Activated naive CD8-positive, alpha-beta T cell treated with anti-CD3 and anti-CD28 coated beads, Interleukin-2, amount 10 ng/mL, durations not matched to agents 7 days and 5 days (primary cell): ENCODE data around the gene OMD. TPM values are rescaled to one million over a fixed set of nuclear protein-coding genes. Genes with fewer than 3 reads are reported as not detected.
"Not testable (repeated sequence)": the region's sequence is repeated elsewhere in the genome, so short reads cannot be mapped to it uniquely, and the experiment has no call there.

Source experiments
- ATAC-seq: fragments of 150-1000 bp; cut with Tn5 transposase; one replicate; pipeline ENCODE4 v1.10.0; 2021; ENCODE audit warnings: low read depth, moderate library complexity
- POLR2A ChIA-PET: fragments of 350-600 bp; sonication (Branson Sonifier 250); formaldehyde crosslinking; loops from one replicate; lab custom pipeline; 2021; ENCODE audit warnings: antibody characterized with exemption; lab: Charles Lee
- DNase-seq: peaks from one replicate; pipeline ENCODE4 v3.0.0; 2021
- H3K27ac Mint-ChIP-seq: one replicate; pipeline ENCODE4 v1.8.0; 2022; ENCODE audit warnings: mild to moderate bottlenecking, mixed read lengths
- H3K27me3 Mint-ChIP-seq: one replicate; pipeline ENCODE4 v1.8.0; 2022; ENCODE audit warnings: mild to moderate bottlenecking, moderate library complexity, mixed read lengths
- H3K36me3 Mint-ChIP-seq: one replicate; pipeline ENCODE4 v1.8.0; 2021; ENCODE audit warnings: mild to moderate bottlenecking, mixed read lengths
- H3K4me1 Mint-ChIP-seq: one replicate; pipeline ENCODE4 v1.8.0; 2021; ENCODE audit warnings: mixed read lengths
- H3K4me3 Mint-ChIP-seq: one replicate; pipeline ENCODE4 v1.8.0; 2022; ENCODE audit warnings: mild to moderate bottlenecking, moderate library complexity, mixed read lengths
- H3K9me3 Mint-ChIP-seq: one replicate; pipeline ENCODE4 v1.8.0; 2021; ENCODE audit warnings: mixed read lengths
- total RNA-seq, 2 experiments: library from RNA; stranded (reverse); gene quantifications; one replicate each; pipeline ENCODE4 v1.2.3, GENCODE V29; 2021

Gene OMD
- total RNA-seq, 2 experiments from 2014 or later = not detected

GRCh38 chr9:92435263-92435662 lies 11.0 kb upstream of the OMD start:
- H3K27me3 Mint-ChIP-seq = no peaks in the 10 kb centered on the region
- H3K27ac Mint-ChIP-seq = no peak overlapping the region
- POLR2A ChIA-PET = no interaction called here

DNA sequence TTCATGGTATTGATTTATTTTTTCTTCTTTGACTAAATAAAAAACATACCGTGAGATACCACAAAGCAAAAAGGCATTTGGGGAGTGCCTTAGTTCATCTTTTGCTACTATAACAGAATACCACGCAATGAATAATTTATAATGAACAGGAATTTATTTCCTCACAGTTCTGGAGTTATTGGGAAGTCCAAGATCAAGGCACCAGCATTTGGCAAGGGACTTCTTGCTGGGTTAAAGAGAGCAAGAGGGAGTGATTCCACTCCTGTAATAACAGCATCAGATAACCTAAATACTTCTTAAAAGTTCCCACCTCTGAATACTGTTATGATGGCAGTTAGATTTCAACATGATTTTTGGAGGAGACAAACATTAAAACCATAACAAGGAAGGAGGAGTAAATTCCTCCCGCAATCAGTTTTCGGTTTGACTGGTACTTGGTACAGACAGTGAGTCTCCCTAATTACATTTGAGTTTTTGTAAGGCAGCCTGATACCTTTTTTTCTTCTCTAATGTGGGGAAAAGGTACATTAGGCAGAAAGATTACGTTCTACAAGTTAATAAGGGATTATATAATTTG lies 8.8 kb upstream of the OMD start:
- Mint-ChIP-seq H3K4me3 (no peak overlapping the region), H3K4me1 (no peaks in the 10 kb centered on the region), H3K9me3 (no peaks in the 10 kb centered on the region), H3K27ac (no peak overlapping the region), H3K27me3 (no peaks in the 10 kb centered on the region), H3K36me3 (peaks cover 6% of the 10 kb centered on the region)
- DNase-seq (no peak), ATAC-seq (no peak)
- POLR2A ChIA-PET = no interaction called here

More at GRCh38 chr9:92435263-92435662, 11.0 kb upstream of the OMD start:
- ATAC-seq (no peak), DNase-seq (no peak)
- Mint-ChIP-seq H3K4me1 (peaks cover 5% of the 10 kb centered on the region), H3K4me3 (no peak overlapping the region), H3K9me3 (no peaks in the 10 kb centered on the region), H3K36me3 (peaks cover 5% of the 10 kb centered on the region)

GRCh38 chr9:92432350-92432749 lies 8.1 kb upstream of the OMD start:
- POLR2A ChIA-PET = no interaction called here
- Mint-ChIP-seq H3K4me3 (no peak overlapping the region), H3K9me3 (no peaks in the 10 kb centered on the region), H3K4me1 (no peaks in the 10 kb centered on the region), H3K27ac (no peak overlapping the region), H3K27me3 (no peaks in the 10 kb centered on the region), H3K36me3 (peaks cover 6% of the 10 kb centered on the region)
- no peak for DNase-seq
- ATAC-seq = no peak

- POLR2A ChIA-PET = no interaction called here
- H3K4me1 Mint-ChIP-seq = no peaks in the 10 kb centered on the region
Measured at GRCh38 chr9:92429836-92430235, 5.6 kb upstream of the OMD start.

GRCh38 chr9:92426501-92427145 lies 2.4 kb upstream of the OMD start:
- no peak for DNase-seq
- Mint-ChIP-seq H3K27ac (no peak overlapping the region), H3K4me1 (peaks cover 2% of the 10 kb centered on the region), H3K4me3 (no peak overlapping the region), H3K9me3 (no peaks in the 10 kb centered on the region), H3K27me3 (no peaks in the 10 kb centered on the region), H3K36me3 (peaks cover 5% of the 10 kb centered on the region)
- no peak for ATAC-seq
- POLR2A ChIA-PET = no interaction called here

More at GRCh38 chr9:92429836-92430235, 5.6 kb upstream of the OMD start:
- ATAC-seq = no peak
- DNase-seq = no peak
- Mint-ChIP-seq H3K9me3 (no peaks in the 10 kb centered on the region), H3K27ac (no peak overlapping the region), H3K36me3 (peaks cover 6% of the 10 kb centered on the region), H3K27me3 (no peaks in the 10 kb centered on the region), H3K4me3 (no peak overlapping the region)

DNA sequence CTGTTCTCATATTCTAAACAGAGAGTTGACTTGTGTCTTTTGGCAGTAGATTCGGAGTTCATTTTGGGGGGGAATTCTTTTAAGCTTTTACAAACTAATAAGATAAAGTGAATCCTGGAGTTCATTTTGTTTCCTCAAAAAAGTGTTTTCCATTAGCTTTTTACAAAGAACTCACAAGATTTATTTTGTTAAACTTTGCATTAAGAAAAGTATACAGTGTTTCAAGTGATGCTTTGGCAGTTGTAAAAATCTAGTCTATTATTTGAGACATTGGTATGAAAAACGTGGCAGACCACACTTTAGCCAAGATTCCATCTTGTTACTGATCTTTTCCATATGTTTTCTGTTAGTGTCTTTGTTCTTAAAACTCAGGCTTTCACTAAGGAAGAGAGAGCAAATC lies 1.2 kb upstream of the OMD start:
- no peaks in the 10 kb centered on the region for H3K9me3 Mint-ChIP-seq
- ATAC-seq (no peak), DNase-seq (no peak)
- POLR2A ChIA-PET = no interaction called here
- peaks cover 4% of the 10 kb centered on the region for H3K36me3 Mint-ChIP-seq
- peaks cover 2% of the 10 kb centered on the region for H3K4me1 Mint-ChIP-seq
- no peaks in the 10 kb centered on the region for H3K27me3 Mint-ChIP-seq
- no peak overlapping the region for H3K27ac Mint-ChIP-seq
- no peak overlapping the region for H3K4me3 Mint-ChIP-seq

- POLR2A ChIA-PET = no interaction called here
- no peaks in the 10 kb centered on the region for H3K27me3 Mint-ChIP-seq
- H3K27ac Mint-ChIP-seq = no peak overlapping the region
- ATAC-seq (no peak), DNase-seq (no peak)
- H3K4me3 Mint-ChIP-seq = no peak overlapping the region
- H3K4me1 Mint-ChIP-seq = peaks cover 2% of the 10 kb centered on the region
- H3K9me3 Mint-ChIP-seq = no peaks in the 10 kb centered on the region
- H3K36me3 Mint-ChIP-seq = peaks cover 4% of the 10 kb centered on the region
Measured at GRCh38 chr9:92423612-92424011, 659 bp downstream of the OMD start.

DNA sequence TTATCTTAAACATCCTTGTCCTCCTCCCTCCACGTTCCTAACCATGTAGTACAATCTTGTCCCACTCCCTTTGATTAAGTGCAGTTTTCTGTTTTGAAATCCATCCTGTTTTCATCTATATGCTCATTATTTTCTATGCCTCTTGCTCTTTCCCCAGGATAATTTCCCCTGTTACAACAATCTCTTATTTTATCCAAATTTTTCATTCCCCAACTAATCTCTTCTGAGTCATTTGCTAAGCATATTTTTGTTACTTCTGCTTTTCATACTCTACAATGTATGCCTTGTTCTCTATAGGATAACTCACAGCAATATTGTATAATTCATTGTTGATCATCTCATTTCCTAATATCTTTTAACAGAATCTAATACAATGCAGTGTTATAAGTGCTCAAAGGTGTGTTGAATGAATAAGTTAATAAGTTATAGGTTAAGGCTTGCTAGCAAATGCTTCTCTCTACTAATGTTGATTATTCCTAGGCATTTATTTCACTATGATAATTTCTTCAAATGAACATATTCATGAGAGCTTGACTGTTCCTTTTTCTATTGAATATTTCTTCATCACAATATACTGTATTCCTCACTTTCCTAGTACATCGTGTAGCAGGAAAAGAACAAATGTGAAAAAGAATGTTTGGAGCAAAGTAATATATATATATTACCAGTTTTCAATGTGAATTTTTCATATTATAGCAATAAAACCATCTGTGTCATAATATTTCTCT lies 1.5 kb downstream of the OMD start:
- POLR2A ChIA-PET = no interaction called here
- Mint-ChIP-seq H3K27me3 (no peaks in the 10 kb centered on the region), H3K4me3 (no peak overlapping the region), H3K4me1 (peaks cover 2% of the 10 kb centered on the region), H3K27ac (no peak overlapping the region), H3K36me3 (peaks cover 6% of the 10 kb centered on the region), H3K9me3 (no peaks in the 10 kb centered on the region)
- no peak for DNase-seq
- ATAC-seq = no peak

- no peak for ATAC-seq
- Mint-ChIP-seq H3K4me3 (no peak overlapping the region), H3K9me3 (no peaks in the 10 kb centered on the region), H3K36me3 (peaks cover 6% of the 10 kb centered on the region), H3K27ac (no peak overlapping the region), H3K4me1 (peaks cover 5% of the 10 kb centered on the region), H3K27me3 (no peaks in the 10 kb centered on the region)
- POLR2A ChIA-PET = no interaction called here
- no peak for DNase-seq
Measured at GRCh38 chr9:92414566-92414965, 9.7 kb downstream of the OMD start.

GRCh38 chr9:92411157-92411556 lies 13.1 kb downstream of the OMD start:
- H3K36me3 Mint-ChIP-seq, H3K4me3 Mint-ChIP-seq, H3K27me3 Mint-ChIP-seq, ATAC-seq, POLR2A ChIA-PET, H3K27ac Mint-ChIP-seq, H3K9me3 Mint-ChIP-seq, DNase-seq: not testable (repeated sequence)
- peaks cover 16% of the 10 kb centered on the region for H3K4me1 Mint-ChIP-seq

- DNase-seq (no peak), ATAC-seq (no peak)
- Mint-ChIP-seq H3K9me3 (peaks cover 2% of the 10 kb centered on the region), H3K27me3 (no peaks in the 10 kb centered on the region), H3K27ac (no peak overlapping the region), H3K4me1 (peaks cover 27% of the 10 kb centered on the region), H3K4me3 (no peak overlapping the region), H3K36me3 (peaks cover 6% of the 10 kb centered on the region)
- POLR2A ChIA-PET = interaction anchor here (0.6 kb wide), 2 partner anchors 294 to 533 kb away, joined by 3 to 4 read pairs; no protein-coding TSS in a partner anchor
Measured at GRCh38 chr9:92408747-92409478, 15.4 kb downstream of the OMD start.

DNA sequence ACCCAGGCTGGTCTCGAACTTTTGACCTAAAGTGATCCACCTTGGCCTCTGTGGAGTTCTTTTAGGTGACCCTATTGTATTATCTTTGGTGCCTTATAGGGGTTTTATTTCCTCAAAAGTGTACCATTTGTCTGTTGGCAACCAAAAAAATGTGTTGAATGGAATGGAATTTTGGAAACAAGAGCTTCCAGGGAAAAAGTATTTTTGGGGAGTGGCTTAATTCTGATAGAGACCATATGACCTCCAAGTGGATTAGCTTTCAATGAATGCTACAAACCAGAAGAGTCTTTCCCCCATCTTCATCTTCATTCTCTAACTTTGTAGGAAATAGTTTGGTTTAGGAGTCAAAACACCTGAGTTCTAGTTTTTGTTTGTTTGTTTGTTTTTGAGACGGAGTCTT lies 16.5 kb downstream of the OMD start:
- Mint-ChIP-seq H3K36me3 (peaks cover 6% of the 10 kb centered on the region), H3K27me3 (no peaks in the 10 kb centered on the region), H3K4me3 (no peak overlapping the region), H3K27ac (no peak overlapping the region), H3K4me1 (peaks cover 27% of the 10 kb centered on the region), H3K9me3 (peaks cover 2% of the 10 kb centered on the region)
- no peak for ATAC-seq
- POLR2A ChIA-PET = no interaction called here
- no peak for DNase-seq

DNA sequence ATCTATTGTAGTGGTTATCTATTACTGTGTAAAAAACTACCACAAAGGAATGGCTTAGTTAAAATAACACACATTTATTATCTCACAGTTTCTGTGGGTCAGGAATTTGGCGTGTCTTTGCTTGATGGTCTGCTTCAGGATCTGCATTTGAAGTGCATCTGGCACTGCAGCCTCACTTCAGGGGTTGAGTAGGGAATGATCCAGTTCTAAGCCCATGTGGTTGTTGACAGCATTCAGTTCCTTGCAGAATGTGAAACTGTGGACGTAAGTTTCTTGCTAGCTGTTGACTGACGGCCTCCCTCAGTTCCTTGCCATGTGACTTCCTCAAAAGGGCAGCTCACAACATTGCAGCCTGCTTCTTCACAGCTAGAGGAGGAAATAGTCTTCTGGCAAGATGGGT lies 17.8 kb downstream of the OMD start:
- Mint-ChIP-seq H3K27me3 (no peaks in the 10 kb centered on the region), H3K4me1 (peaks cover 27% of the 10 kb centered on the region), H3K36me3 (peaks cover 4% of the 10 kb centered on the region), H3K4me3 (peak overlapping the region; percentile 59), H3K9me3 (peaks cover 2% of the 10 kb centered on the region), H3K27ac (peak overlapping the region; percentile 71)
- POLR2A ChIA-PET = interaction anchor here (0.6 kb wide), 1 partner anchor 246 kb away, joined by 5 read pairs; no protein-coding TSS in a partner anchor
- peak; percentile 94 for ATAC-seq
- DNase-seq = peak; percentile 29
